Caco-2 (cell line): ENCODE results near the gene RPS18. TPM values are rescaled to one million over a fixed set of nuclear protein-coding genes. Genes with fewer than 3 reads are reported as not detected.

Experiments used
- BruUV-seq: library from RNA; stranded (reverse); fragments of 400-500 nt; replicated peaks from 2 replicates; lab custom pipeline; 2021; lab: Mats Ljungman, UMichigan
- CTCF ChIA-PET: fragments of 300-600 bp; sonication (Branson Sonifier 250); formaldehyde crosslinking; loops from one replicate; lab custom pipeline; 2022; ENCODE audit warnings: antibody characterized with exemption; lab: Charles Lee
- POLR2A ChIA-PET: fragments of 300-600 bp; sonication (Branson Sonifier 250); formaldehyde crosslinking; loops from one replicate; lab custom pipeline; 2022; ENCODE audit warnings: antibody characterized with exemption; lab: Charles Lee
- DNase-seq, 2 experiments: peaks; one replicate each; pipeline versions ENCODE4 v3.0.0 to v3.0.0-alpha.2; 2020 to 2022
- H3K27me3 ChIP-seq: replicated peaks from 2 replicates; pipeline ENCODE4 v1.6.0; 2011; ENCODE audit warnings: low read length; ENCODE audit not compliant: control insufficient read depth, insufficient read depth
- H3K36me3 ChIP-seq: 2 replicates; pipeline ENCODE4 v1.5.1; 2011; ENCODE audit warnings: low read length; ENCODE audit not compliant: control insufficient read depth, insufficient read depth
- H3K4me1 ChIP-seq: fragments of 250-450 bp; sonication (Bioruptor Pico); 2 replicates; pipeline ENCODE4 v1.5.1; 2020; ENCODE audit warnings: mild to moderate bottlenecking
- H3K4me3 ChIP-seq: 2 replicates; pipeline ENCODE4 v1.5.1; 2011; ENCODE audit warnings: low read depth, mild to moderate bottlenecking, control low read depth, low read length
- H3K9me3 ChIP-seq: fragments of 250-450 bp; sonication (Bioruptor Pico); 2 replicates; pipeline ENCODE4 v1.5.1; 2020; ENCODE audit warnings: mild to moderate bottlenecking, moderate library complexity
- H3K27ac Mint-ChIP-seq: one replicate; pipeline ENCODE4 v1.8.0; 2022; ENCODE audit warnings: mixed read lengths; ENCODE audit not compliant: unreplicated experiment
- H3K27me3 Mint-ChIP-seq: one replicate; pipeline ENCODE4 v1.8.0; 2022; ENCODE audit warnings: mixed read lengths; ENCODE audit not compliant: insufficient read depth, unreplicated experiment
- H3K36me3 Mint-ChIP-seq: one replicate; pipeline ENCODE4 v1.8.0; 2022; ENCODE audit warnings: mild to moderate bottlenecking, mixed read lengths; ENCODE audit not compliant: insufficient read depth, unreplicated experiment
- H3K4me1 Mint-ChIP-seq: one replicate; pipeline ENCODE4 v1.8.0; 2022; ENCODE audit warnings: low read depth, mixed read lengths; ENCODE audit not compliant: unreplicated experiment
- H3K4me3 Mint-ChIP-seq: one replicate; pipeline ENCODE4 v1.8.0; 2022; ENCODE audit warnings: mild to moderate bottlenecking, moderate library complexity, mixed read lengths; ENCODE audit not compliant: unreplicated experiment
- H3K9me3 Mint-ChIP-seq: one replicate; pipeline ENCODE4 v1.8.0; 2022; ENCODE audit warnings: mixed read lengths; ENCODE audit not compliant: unreplicated experiment
- intact Hi-C: fragments of 100-400 bp; cut with micrococcal nuclease; formaldehyde crosslinking; loops from one replicate; pipeline ENCODE4 v1.10.0; 2022; ENCODE audit not compliant: unreplicated experiment
- total RNA-seq: library from RNA; stranded (reverse); gene quantifications from 2 replicates; pipeline ENCODE4 v1.2.3, GENCODE V29; 2022
- TF ChIP-seq, protein P1 (sequence below), 2 experiments: fragments of 200-600 bp in 1 of 2; IDR thresholded peaks; 1 replicate in 1 of 2; 2 replicates in 1 of 2; pipeline versions ENCODE4 v1.5.1 to v1.8.0; 2011 to 2022; ENCODE audit warnings: antibody characterized with exemption in 1 of 2, control low read depth in 1 of 2, inconsistent platforms in 1 of 2, low read depth in 1 of 2, low read length in 1 of 2, mild to moderate bottlenecking in 1 of 2, moderate library complexity in 1 of 2; ENCODE audit not compliant: insufficient read depth in 1 of 2, severe bottlenecking in 1 of 2, unreplicated experiment in 1 of 2

RPS18 gene
- total RNA-seq, 1 experiment from 2014 or later: 2,340 TPM

DNA sequence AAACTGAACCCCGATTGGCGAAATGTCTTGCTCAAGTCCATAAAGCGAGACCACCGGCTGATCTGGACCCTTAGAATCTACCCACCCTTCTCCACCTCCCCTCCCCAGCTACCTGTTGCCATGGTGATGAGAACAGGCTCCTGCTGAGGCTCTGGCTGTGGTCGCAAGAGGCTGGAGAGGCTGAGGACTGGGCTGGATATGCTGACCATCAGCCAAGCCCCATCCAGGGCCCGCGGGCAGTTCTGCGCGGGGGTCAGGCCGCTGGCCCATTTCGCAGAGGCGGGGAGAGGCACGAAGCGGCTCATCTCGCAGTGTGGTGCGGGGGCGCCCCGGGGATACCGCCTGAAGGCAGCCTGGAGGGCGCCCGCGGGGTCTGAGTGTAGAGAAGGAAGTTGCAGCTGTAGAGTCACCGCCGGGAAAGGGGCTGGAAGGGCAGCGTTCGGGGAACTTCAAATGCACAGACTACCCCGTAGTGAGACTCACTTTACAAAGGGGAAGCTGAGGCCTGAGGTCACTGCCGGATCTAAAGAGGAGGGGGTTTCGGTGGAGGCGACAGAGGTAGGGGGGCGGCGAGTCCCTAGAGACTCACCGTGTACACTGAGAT, 41.3 kb downstream of the RPS18 start:
- TF ChIP-seq, protein P1, sequence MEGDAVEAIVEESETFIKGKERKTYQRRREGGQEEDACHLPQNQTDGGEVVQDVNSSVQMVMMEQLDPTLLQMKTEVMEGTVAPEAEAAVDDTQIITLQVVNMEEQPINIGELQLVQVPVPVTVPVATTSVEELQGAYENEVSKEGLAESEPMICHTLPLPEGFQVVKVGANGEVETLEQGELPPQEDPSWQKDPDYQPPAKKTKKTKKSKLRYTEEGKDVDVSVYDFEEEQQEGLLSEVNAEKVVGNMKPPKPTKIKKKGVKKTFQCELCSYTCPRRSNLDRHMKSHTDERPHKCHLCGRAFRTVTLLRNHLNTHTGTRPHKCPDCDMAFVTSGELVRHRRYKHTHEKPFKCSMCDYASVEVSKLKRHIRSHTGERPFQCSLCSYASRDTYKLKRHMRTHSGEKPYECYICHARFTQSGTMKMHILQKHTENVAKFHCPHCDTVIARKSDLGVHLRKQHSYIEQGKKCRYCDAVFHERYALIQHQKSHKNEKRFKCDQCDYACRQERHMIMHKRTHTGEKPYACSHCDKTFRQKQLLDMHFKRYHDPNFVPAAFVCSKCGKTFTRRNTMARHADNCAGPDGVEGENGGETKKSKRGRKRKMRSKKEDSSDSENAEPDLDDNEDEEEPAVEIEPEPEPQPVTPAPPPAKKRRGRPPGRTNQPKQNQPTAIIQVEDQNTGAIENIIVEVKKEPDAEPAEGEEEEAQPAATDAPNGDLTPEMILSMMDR (IDR thresholded peaks at IDR 0.05; ENCODE audit: insufficient read depth in 1 of 2, low read depth in 1 of 2, low read length in 1 of 2, severe bottlenecking in 1 of 2, unreplicated experiment in 1 of 2): no peak
- H3K4me3 Mint-ChIP-seq: peak overlapping the region; percentile 98
- no peaks in the 10 kb centered on the region for H3K9me3 Mint-ChIP-seq
- peaks cover 47% of the 10 kb centered on the region for H3K36me3 Mint-ChIP-seq
- CTCF ChIA-PET: interaction anchor here (1.6 to 2.2 kb wide), 2 partner anchors 14 to 113 kb away, joined by 4 to 15 read pairs; no protein-coding TSS in a partner anchor
- Histone ChIP-seq H3K4me1 (peaks cover 15% of the 10 kb centered on the region), H3K27me3 (no peaks in the 10 kb centered on the region), H3K36me3 (peaks cover 4% of the 10 kb centered on the region), H3K4me3 (peak overlapping the region; percentile 85), H3K9me3 (no peaks in the 10 kb centered on the region)
- POLR2A ChIA-PET: interaction anchor here (0.6 to 0.7 kb wide), 2 partner anchors 321 to 1220 kb away, joined by 3 to 4 read pairs; no protein-coding TSS in a partner anchor
- BruUV-seq: no TSS peak
- H3K4me1 Mint-ChIP-seq: peaks cover 8% of the 10 kb centered on the region
- H3K27me3 Mint-ChIP-seq: no peaks in the 10 kb centered on the region
- intact Hi-C loops: loop anchor here (5.0 kb wide), 1 partner anchor 34 kb away; no protein-coding TSS in a partner anchor
- H3K27ac Mint-ChIP-seq: peak overlapping the region; percentile 97
- peak in 1 of 2 experiments; percentile 47 for DNase-seq

DNA sequence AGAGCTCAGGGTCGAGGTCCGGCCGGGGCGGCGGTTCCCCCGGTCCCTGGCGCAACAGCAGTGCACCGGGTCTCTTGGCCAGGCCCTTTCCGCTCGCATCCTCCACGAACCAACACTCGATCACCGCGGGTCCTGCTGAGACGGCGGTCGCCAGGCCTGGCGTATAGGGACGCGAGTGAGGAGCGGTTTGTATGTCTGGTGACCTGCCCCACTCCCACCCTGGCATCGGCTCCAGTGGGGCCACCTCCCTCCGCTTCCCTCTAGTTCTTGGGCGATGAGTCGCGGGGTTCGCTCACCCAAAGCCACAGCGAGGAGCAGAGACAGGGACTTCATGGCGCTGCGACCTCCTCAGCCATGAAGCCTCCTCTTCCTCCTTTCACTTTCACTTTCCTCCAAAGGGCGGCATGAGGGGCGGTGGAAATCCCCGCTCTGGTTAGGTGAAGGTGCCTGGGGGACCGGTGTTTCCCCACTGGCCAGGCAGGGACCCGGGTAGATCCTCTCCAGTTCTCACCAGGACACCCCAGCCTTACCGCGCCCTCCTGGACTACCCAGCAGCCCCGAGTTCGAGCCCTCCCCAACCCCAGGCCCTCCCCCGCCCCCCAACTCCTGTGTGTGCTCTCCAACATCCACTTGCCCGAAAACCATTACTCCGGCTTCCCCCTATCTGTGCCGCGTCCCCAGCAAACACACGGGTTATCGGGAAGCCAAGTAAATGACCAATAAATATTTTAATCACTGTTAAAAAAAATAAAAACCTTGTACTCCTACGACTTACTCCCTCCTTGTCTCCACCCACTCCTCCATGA, 42.0 kb downstream of the RPS18 start, which contains the start of gene TAPBP:
TAPBP (minus strand) TSS at position 370 of the 806 bp plus-strand sequence; CDS start at position 333, 37 bp downstream.
- Mint-ChIP-seq H3K27ac (peak within 1 kb of the TSS; percentile 97), H3K9me3 (no peaks in the 10 kb centered on the region), H3K27me3 (no peaks in the 10 kb centered on the region), H3K4me3 (peak within 1 kb of the TSS; percentile 98), H3K36me3 (peaks cover 54% of the 10 kb centered on the region), H3K4me1 (peaks cover 14% of the 10 kb centered on the region)
- intact Hi-C loops: loop anchor here (5.0 kb wide), 1 partner anchor 33 kb away; no protein-coding TSS in a partner anchor
- Histone ChIP-seq H3K27me3 (no peaks in the 10 kb centered on the region), H3K4me1 (peaks cover 19% of the 10 kb centered on the region), H3K4me3 (peak within 1 kb of the TSS; percentile 85), H3K9me3 (no peaks in the 10 kb centered on the region), H3K36me3 (peaks cover 5% of the 10 kb centered on the region)
- peak; percentile 49 to 53 for DNase-seq
- POLR2A ChIA-PET: interaction anchor here (0.6 kb wide), 1 partner anchor 320 kb away, joined by 4 read pairs; no protein-coding TSS in a partner anchor
- CTCF ChIA-PET: interaction anchor here (2.2 kb wide), 1 partner anchor 14 kb away, joined by 15 read pairs; no protein-coding TSS in a partner anchor
- TF ChIP-seq, protein P1 (IDR thresholded peaks at IDR 0.05; ENCODE audit: insufficient read depth in 1 of 2, low read depth in 1 of 2, low read length in 1 of 2, severe bottlenecking in 1 of 2, unreplicated experiment in 1 of 2): no peak
- BruUV-seq: TSS peak; percentile 31

GRCh38 chr6:33314515-33314942, 42.7 kb downstream of the RPS18 start:
- Histone ChIP-seq H3K27me3 (no peaks in the 10 kb centered on the region), H3K36me3 (peaks cover 5% of the 10 kb centered on the region), H3K4me3 (peak overlapping the region; percentile 85), H3K9me3 (no peaks in the 10 kb centered on the region), H3K4me1 (peaks cover 22% of the 10 kb centered on the region)
- BruUV-seq: no TSS peak
- TF ChIP-seq, protein P1 (IDR thresholded peaks at IDR 0.05; ENCODE audit: insufficient read depth in 1 of 2, low read depth in 1 of 2, low read length in 1 of 2, severe bottlenecking in 1 of 2, unreplicated experiment in 1 of 2): no peak
- Mint-ChIP-seq H3K4me1 (peaks cover 20% of the 10 kb centered on the region), H3K36me3 (peaks cover 57% of the 10 kb centered on the region), H3K9me3 (no peaks in the 10 kb centered on the region), H3K27ac (peak overlapping the region; percentile 97), H3K4me3 (peak overlapping the region; percentile 98), H3K27me3 (no peaks in the 10 kb centered on the region)
- ChIA-PET CTCF (no interaction called here), POLR2A (no interaction called here)
- intact Hi-C loops: loop anchor here (5.0 kb wide), 1 partner anchor 33 kb away; no protein-coding TSS in a partner anchor
- DNase-seq: peak; percentile 67 to 70
